ENCODE results near the gene CCL1. TPM values are rescaled to one million over a fixed set of nuclear protein-coding genes. Genes with fewer than 3 reads are reported as not detected.
A peak's percentile ranks its signal among the peaks of the same experiment; 100 is the strongest.

Gene CCL1
- total RNA-seq, 1 donor from 2014 or later = not detected

DNA sequence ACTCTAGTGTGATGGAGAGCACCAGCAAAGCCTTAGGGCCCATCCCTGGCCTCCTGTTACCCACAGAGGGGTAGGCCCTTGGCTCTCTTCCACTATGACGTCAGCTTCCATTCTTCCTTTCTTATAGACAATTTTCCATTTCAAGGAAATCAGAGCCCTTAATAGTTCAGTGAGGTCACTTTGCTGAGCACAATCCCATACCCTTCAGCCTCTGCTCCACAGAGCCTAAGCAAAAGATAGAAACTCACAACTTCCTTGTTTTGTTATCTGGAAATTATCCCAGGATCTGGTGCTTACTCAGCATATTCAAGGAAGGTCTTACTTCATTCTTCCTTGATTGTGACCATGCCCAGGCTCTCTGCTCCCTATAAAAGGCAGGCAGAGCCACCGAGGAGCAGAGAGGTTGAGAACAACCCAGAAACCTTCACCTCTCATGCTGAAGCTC is 44.0 kb downstream of the CCL1 start, which contains the start of gene CCL8:
CCL8 (plus strand) TSS at position 397 of the 445 bp plus-strand sequence. CDS start 67 bp downstream, outside the sequence.
- H3K27ac ChIP-seq = no peak within 1 kb of the TSS
- peaks cover 24% of the 10 kb centered on the region for H3K4me1 ChIP-seq
- TF ChIP-seq POLR2A (IDR thresholded peaks at IDR 0.05) (no peak), POLR2AphosphoS5 (IDR thresholded peaks at IDR 0.05; ENCODE audit: insufficient read depth in 1 of 2, low read depth in 1 of 2) (no peak)
- TF ChIP-seq, protein P1, sequence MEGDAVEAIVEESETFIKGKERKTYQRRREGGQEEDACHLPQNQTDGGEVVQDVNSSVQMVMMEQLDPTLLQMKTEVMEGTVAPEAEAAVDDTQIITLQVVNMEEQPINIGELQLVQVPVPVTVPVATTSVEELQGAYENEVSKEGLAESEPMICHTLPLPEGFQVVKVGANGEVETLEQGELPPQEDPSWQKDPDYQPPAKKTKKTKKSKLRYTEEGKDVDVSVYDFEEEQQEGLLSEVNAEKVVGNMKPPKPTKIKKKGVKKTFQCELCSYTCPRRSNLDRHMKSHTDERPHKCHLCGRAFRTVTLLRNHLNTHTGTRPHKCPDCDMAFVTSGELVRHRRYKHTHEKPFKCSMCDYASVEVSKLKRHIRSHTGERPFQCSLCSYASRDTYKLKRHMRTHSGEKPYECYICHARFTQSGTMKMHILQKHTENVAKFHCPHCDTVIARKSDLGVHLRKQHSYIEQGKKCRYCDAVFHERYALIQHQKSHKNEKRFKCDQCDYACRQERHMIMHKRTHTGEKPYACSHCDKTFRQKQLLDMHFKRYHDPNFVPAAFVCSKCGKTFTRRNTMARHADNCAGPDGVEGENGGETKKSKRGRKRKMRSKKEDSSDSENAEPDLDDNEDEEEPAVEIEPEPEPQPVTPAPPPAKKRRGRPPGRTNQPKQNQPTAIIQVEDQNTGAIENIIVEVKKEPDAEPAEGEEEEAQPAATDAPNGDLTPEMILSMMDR (IDR thresholded peaks at IDR 0.05) = no peak
- no peaks in the 10 kb centered on the region for H3K27me3 ChIP-seq
- intact Hi-C loops (cut with DNase I) = no loop called here
- H3K36me3 ChIP-seq = no peaks in the 10 kb centered on the region
- H3K9me3 ChIP-seq = no peaks in the 10 kb centered on the region
- DNase-seq (ENCODE audit: extremely low spot score in 2 of 2) = no peak
- no peak within 1 kb of the TSS for H3K4me3 ChIP-seq

DNA sequence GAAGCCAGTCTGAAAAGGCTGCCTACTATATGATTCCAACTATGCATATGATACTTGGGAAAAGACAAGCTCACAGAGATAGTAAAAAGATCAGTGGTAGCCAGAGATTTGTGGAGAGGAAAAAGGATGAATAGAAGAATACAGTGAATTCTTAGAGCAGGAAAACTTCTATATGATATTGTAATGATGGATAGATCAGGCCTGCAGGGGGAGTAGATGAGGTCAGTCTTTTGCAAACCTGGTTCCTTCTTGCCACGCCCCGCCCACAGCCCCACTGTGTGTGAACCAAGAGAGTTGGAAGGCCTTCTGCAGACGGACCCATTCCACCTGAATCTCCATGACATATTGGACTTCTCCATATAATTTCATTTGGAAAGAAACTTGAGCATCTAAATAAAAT is 44.6 kb downstream of the CCL1 start:
- Histone ChIP-seq H3K4me1 (peaks cover 30% of the 10 kb centered on the region), H3K27ac (no peak overlapping the region), H3K36me3 (no peaks in the 10 kb centered on the region), H3K27me3 (no peaks in the 10 kb centered on the region), H3K9me3 (no peaks in the 10 kb centered on the region), H3K4me3 (no peak overlapping the region)
- no peak for DNase-seq (ENCODE audit: extremely low spot score in 2 of 2)
- no peak for TF ChIP-seq POLR2AphosphoS5 (IDR thresholded peaks at IDR 0.05; ENCODE audit: insufficient read depth in 1 of 2, low read depth in 1 of 2)
- TF ChIP-seq POLR2A (IDR thresholded peaks at IDR 0.05) = no peak
- TF ChIP-seq, protein P1 (IDR thresholded peaks at IDR 0.05) = no peak
- intact Hi-C loops (cut with DNase I) = no loop called here

DNA sequence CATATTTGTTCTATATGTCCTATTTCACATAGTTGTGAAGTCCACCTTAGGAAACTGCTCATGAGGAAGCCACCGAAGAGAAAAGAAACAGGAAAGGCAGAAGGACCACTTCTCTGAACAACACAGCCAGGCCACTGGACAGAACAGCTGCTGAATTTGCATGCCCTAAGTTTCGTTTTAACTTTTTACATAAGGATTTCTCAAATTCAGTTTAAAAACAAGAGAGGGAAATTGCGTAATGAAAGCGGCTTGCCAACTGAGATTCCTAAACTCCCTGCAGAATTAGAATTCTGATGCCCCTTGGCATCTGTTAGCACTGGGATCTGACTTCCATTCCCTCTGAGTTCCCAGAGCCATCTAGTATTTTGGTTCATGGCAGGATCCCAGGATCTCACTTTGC is 48.8 kb downstream of the CCL1 start:
- DNase-seq (ENCODE audit: extremely low spot score in 2 of 2) = peak in 1 of 2 donors; percentile 81
- Histone ChIP-seq H3K27me3 (no peaks in the 10 kb centered on the region), H3K4me3 (no peak overlapping the region), H3K4me1 (peaks cover 53% of the 10 kb centered on the region), H3K9me3 (no peaks in the 10 kb centered on the region), H3K27ac (peak overlapping the region; percentile 12), H3K36me3 (no peaks in the 10 kb centered on the region)
- intact Hi-C loops (cut with DNase I) = no loop called here
- TF ChIP-seq POLR2AphosphoS5 (IDR thresholded peaks at IDR 0.05; ENCODE audit: insufficient read depth in 1 of 2, low read depth in 1 of 2) = peak in 1 of 2 donors; percentile 63
- TF ChIP-seq, protein P1 (IDR thresholded peaks at IDR 0.05) = no peak
- TF ChIP-seq POLR2A (IDR thresholded peaks at IDR 0.05) = no peak

DNA sequence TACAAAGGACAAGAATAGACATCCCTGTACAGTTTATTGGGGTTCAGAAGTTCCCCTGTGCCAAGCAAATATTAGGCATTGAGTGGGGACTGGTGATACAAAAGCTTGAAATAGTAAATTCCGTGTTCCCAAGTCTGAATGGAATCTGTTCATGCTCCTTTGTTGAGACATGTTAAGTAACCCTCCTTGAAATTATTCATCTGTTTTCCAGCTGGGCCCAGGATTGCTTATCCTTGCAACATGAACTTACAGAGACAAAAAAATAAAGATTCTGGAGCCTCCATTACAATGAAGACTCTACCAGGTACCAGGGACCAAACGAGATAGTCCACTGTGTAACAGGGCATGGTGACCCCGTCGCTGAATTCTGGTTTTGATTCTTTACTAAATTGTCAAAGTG is 49.9 kb downstream of the CCL1 start:
- Histone ChIP-seq H3K36me3 (no peaks in the 10 kb centered on the region), H3K9me3 (no peaks in the 10 kb centered on the region), H3K27ac (peak overlapping the region; percentile 12), H3K27me3 (no peaks in the 10 kb centered on the region), H3K4me1 (peaks cover 47% of the 10 kb centered on the region), H3K4me3 (no peak overlapping the region)
- intact Hi-C loops (cut with DNase I) = loop anchor here (2.0 kb wide), 1 partner anchor 58 kb away; the partner anchor contains the start of gene CCL2
- peak in 1 of 2 donors; percentile 54 for DNase-seq (ENCODE audit: extremely low spot score in 2 of 2)
- TF ChIP-seq POLR2A (IDR thresholded peaks at IDR 0.05) (no peak), POLR2AphosphoS5 (IDR thresholded peaks at IDR 0.05; ENCODE audit: insufficient read depth in 1 of 2, low read depth in 1 of 2) (no peak)
- TF ChIP-seq, protein P1 (IDR thresholded peaks at IDR 0.05) = no peak

DNA sequence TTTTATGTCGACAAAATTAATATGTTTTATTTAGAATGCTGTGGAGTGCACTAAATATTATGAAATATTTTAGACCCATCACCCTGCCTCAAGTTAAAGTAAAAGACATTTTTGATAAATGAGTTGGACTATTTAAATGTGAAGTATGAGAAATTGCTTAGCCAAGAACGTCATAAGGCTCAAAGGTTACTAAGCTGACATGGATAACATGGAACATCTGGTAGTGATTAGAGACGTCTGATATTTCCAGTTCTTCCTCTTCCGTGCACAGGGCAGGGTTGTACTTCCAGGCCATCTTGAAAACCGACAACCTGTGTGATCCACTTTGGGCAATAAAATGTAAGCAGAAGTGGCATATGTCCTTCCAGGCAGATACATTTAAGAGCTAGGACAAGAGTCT is 51.0 kb downstream of the CCL1 start:
- intact Hi-C loops (cut with DNase I) = loop anchor here (2.0 kb wide), 1 partner anchor 57 kb away; the partner anchor contains the start of gene CCL2
- TF ChIP-seq POLR2AphosphoS5 (IDR thresholded peaks at IDR 0.05; ENCODE audit: insufficient read depth in 1 of 2, low read depth in 1 of 2) (peak in 1 of 2 donors; percentile 42), POLR2A (IDR thresholded peaks at IDR 0.05) (no peak)
- no peaks in the 10 kb centered on the region for H3K36me3 ChIP-seq
- H3K4me1 ChIP-seq = peaks cover 54% of the 10 kb centered on the region
- H3K27me3 ChIP-seq = no peaks in the 10 kb centered on the region
- H3K9me3 ChIP-seq = no peaks in the 10 kb centered on the region
- no peak overlapping the region for H3K4me3 ChIP-seq
- DNase-seq (ENCODE audit: extremely low spot score in 2 of 2) = peak in 1 of 2 donors; percentile 79
- H3K27ac ChIP-seq = peak overlapping the region; percentile 12
